ENCODE results near the gene CELSR1.

Gene CELSR1

DNA sequence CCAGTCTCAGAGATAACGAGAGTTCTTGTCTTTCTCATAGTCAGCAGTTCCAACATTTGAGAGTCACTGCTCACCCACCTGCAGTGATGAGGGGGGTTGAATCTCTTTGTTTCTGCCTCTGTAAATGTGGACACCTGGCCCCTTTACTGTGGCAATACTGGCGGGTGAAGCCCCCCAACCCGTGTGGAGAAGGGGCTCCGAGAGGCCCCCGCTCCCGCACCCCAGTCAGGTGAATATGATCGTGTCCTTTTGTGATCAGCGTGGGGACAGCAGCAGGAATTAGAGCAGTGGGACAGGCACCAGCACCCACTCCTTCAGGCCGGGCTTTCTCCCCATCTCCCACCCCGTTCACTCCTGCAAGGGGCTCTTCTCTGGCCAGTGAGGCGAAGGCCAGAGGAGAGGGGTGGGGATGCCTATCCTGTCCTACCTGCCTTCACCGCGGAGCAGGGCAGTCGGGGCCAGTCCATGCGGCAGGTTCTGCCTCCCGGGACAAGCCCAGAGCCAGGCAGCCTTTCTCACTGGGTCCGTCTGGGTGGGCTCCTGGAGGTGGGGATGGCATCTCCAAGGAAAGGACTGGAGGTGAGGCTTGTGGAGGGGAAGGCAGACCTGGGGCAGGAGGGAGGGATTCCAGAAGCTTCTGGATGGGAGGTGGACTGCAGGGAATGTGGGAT lies 12.7 kb upstream of the CELSR1 start:
- DNase-seq: no peak

- DNase-seq: no peak
Measured at GRCh38 chr22:46549563-46549840, 12.1 kb upstream of the CELSR1 start.

DNA sequence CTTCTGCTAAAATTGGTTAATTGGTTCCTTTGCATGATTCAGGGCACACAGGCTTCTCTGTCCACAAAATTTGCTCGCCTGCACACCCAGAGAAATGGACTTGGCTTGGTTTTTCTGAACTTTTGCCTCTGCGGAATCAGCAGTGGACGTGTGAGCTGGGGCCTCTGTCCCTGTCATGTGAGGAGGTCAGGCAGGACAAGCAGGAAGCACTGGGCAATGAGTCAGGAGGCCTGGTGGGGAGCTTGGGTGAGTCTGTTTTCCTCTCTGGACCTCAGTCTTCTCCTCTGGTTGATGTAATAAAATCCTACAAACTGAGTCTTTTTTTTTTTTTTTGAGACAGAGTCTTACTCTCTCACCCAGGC lies 10.4 kb upstream of the CELSR1 start:
- no peak for DNase-seq

GRCh38 chr22:46547179-46547882 lies 9.9 kb upstream of the CELSR1 start:
- DNase-seq: no peak

DNA sequence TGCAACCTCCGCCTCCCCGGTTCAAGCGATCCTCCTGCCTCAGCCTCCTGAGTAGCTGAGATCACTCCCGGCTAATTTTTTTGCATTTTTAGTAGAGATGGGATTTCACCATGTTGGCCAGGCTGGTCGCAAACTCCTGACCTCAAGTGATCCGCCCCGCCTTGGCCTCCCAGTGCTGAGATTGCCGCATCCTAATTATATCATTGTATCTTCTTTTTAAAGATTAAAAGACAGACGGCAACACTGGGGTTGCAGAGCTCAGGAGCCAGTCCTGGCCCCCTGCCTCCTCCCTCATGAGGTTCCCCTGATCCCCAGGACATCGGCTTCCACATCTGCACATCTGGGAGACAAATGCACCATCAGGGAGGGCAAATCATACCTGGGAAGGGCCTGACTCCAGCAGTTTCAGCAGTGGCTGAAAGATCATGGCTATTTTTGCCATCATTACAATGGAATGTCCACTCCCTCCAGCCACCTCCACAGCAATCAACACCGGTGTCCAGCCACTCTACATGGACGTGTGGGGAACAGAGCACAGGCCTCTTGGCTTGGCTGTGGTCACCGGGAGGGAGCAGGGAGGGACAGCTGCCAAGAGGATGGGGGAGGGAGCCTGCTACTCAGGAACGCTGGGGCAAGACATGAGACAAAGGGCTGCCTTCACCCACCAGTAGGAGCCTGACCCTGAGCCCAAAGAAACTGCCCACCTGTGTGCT lies 9.2 kb upstream of the CELSR1 start:
- no peak for DNase-seq

- DNase-seq: no peak
Measured at GRCh38 chr22:46545086-46545792, 7.8 kb upstream of the CELSR1 start.

DNA sequence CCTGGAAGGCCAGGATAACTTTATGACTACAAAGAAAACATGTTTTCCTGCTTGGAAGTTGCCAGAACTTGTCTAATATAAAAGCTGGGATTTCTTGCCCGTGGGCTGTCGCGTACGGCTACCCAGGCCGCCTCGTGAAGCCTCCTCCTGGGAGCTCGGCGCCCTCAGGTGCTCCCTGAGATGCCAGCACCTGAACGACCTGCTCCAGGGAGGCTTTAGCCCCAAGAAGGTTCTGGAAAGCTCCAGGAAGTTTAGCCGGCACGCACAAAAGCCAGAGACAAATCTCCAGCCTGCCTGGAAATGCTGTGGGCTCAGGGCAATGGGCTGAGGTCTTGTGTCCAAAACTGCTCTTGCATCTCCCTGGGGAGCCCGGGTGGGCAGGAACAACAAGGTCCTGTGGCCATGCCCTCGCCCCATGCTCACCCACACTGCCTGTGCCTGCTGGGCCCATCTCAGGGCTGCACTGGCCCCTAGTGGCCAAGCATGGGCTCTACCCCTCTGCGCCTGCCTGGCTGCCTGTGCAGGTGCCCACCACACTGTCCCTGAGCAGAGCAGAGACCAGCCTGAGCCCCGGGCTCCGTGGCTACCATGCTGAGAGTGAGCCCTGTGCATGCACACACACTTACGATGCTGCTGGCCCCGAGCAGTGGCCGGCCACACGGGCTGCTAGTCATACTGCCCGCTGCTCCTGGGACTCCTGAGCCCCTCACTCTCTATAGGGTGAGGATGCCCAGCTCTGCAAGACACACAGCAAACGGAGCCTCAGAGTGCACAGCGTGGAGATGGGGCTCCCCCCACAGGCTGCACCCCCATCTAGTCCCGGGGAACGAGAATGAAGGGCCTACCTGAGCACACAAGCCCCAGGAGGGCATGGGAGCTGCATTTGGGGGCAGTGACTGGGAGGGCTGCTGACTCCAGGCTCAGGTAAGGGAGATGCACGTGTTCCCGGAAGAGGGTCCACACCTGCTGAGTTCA lies 4.9 kb upstream of the CELSR1 start:
- DNase-seq: peak; percentile 82

DNA sequence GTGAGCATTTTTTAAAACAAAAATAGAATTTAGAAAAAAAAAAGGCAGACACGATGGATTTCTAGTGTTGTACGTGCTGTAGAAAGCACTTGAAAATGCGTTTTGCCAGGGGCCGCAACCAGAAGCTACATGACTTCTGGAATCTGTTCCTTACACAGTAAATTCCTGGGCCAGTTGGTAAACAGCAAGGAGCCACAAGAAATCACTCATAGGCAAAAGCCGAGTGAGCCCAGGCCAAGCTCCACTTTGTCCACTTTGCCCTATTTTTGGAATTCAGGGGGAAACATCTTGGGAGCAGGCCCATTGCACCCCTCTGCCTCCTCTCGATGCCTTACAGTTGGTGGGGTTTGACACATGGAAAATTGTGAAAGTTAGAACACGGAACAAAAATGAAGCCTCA lies 4.1 kb upstream of the CELSR1 start:
- DNase-seq: no peak

- no peak for DNase-seq
Measured at GRCh38 chr22:46540874-46541273, 3.5 kb upstream of the CELSR1 start.

DNA sequence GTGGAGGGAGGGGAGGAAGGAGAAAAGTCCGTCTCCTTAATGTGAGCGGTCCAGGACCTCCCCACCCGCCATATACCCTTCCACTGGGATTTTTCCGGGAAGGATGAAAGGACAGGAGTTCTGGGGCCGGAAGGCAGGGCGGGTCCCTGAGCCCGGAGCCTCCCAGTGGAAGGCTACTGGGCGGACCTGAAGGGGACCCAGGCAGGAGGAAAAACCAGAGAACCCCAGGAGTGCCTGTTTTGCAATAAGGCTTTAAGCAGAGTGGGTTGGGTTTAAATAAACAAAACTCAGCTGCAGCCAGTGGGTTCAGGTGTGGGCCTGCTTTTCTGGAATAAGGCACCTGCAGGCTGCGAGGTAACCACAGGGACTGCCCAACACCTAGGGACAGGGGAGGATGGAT lies 1.7 kb upstream of the CELSR1 start:
- no peak for DNase-seq

- DNase-seq: peak; percentile 58
Measured at GRCh38 chr22:46538814-46539160, 1.4 kb upstream of the CELSR1 start.

DNA sequence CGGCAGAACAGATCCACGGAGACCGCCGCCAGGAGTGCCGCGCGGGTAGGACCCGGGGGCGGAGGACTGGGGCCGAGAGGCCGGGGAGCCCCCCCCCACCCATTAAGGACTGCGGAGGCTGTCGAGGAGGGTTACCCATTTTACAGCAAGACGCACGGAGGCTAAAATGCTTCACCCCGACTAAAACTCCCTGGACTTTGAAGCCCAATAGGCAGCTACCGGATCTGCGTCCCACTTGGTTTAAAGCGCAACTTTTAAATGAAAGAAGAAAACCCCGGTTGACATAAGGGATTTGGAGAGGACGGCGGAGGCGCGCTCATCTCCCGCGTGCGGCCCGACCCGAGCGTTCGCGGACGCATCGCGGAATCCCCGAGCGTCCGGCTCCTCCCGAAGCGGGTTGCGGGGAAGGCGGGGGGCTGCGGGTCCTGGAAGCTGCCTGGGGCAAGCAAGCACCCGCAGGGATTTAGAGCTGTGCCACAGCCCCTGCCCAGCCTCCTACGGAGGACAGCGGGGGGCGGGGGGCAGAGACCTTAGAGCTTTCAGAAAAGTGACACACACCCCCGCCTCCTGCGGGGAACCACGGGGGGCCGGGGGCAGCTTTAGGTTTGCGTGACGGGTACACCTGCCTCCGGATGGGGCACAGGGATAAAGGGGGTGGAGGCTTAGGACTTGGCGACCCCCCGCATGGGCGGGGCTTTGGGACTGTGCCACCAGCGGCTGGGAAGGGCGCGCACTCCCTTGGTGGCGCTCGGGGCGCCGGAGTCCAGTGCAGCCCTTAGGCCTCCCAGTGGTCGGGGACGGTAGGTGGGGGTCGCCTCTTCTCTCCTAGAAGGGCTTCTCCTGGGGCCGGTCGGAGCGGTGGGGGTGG lies 760 bp upstream of the CELSR1 start:
- DNase-seq: no peak

DNA sequence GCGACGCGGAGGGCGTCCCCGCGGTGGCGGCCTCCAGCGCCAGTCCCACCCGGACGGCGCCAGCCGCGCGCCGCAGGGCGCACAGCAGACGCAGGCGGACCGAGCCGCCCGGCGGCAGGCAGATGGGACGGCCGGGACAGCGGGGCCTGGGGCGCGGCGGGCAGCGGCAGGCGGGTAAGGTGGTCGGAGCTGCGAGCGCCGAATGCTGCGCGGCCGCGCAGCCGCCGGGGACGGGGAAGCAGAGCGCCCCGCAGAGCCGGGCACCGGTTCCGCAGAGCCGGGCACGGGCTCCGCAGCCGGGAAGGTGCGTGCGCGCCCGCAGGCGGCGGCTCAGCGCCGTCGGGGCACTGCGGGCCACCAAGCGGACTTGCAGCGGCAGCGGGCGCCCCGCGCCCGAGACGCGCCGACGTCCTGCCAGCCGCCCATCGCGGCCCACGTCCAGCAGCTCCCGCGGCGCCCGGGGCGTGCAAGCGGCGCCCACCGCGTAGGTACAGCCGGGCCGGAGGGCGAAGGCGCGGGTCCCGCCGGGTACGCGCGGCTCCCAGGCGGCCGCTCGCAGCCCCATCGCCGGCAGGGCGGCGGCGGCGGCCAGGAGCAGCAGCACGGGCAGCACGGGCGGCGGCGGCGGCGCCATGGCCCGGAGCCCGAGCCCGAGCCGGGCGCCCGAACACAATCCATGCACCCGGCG lies 739 bp downstream of the CELSR1 start:
- no peak for DNase-seq

DNA sequence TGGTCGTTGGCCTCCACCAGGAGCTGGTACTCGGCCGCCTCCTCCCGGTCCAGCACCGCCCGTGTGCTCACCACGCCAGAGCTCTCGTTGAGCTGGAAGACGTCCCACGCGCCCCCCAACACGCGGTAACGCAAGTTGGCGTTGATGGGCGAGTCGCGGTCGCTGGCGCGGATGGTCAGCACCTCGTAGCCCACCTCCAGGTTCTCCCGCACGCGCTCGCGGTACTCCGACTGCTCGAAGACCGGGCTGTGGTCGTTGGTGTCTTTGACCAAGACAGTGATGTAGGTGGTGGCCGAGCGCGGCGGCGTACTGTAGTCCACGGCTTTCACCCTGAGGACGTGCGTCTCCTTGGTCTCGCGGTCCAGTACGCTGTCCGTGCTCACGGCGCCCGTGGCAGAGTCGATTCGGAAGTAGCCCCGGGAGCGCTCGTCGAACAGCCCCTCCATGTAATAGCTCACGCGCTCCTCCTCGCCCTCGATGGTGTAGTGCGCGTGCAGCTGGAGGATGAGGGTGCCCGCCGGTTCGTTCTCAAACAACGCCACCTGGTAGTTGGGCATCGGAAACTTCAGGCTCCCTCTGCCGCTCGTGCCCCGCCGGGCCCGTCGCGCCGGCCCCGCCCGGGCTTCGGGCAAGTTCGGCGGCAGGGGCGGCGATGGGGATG lies 1.4 kb downstream of the CELSR1 start:
- no peak for DNase-seq

DNA sequence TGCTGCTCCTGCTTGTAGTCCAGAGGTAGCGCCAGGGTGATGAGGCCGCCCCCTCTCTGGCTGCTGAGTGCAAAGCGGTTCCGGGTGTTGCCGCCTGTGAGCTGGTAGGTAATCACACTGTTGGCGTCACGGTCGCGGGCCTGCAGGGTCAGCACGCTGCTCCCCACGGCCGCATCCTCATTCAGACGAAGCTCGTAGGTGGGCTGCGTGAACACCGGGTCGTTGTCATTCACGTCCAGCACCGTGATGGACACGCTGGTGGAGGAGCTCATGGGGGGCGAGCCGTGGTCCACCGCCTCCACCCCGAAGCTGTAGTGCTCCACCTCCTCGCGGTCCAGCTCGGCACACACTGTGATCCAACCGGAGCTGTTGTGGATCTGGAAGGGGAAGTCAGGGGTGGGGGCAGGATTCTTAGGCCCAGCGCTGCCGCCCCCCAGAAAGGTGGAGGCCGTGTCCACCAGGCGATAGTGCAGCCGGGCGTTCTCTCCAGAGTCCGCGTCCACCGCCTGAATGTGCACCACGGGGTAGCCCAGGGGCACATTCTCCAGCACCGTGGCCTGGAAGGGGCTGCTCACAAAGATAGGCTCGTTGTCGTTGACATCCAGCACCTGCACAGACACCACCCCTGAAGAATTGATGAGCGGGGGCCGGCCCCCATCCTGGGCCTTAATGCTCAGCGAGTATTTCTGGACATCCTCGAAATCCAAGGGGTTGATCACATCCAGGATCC lies 2.4 kb downstream of the CELSR1 start:
- no peak for DNase-seq

- DNase-seq: no peak
Measured at GRCh38 chr22:46534177-46534776, 3.1 kb downstream of the CELSR1 start.

GRCh38 chr22:46533070-46533833 lies 4.2 kb downstream of the CELSR1 start:
- no peak for DNase-seq

GRCh38 chr22:46532416-46532815 lies 5.0 kb downstream of the CELSR1 start:
- no peak for DNase-seq

Data from stimulated activated CD4-positive, alpha-beta T cell treated with anti-CD3 and anti-CD28 coated beads, Interleukin-15, amount 100 ng/mL, for 24 hours (primary cell).